ENCODE results near the gene CIC. TPM values are rescaled to one million over a fixed set of nuclear protein-coding genes. Genes with fewer than 3 reads are reported as not detected.

The CIC gene
- total RNA-seq, 1 experiment from 2014 or later, result 54.0 TPM

DNA sequence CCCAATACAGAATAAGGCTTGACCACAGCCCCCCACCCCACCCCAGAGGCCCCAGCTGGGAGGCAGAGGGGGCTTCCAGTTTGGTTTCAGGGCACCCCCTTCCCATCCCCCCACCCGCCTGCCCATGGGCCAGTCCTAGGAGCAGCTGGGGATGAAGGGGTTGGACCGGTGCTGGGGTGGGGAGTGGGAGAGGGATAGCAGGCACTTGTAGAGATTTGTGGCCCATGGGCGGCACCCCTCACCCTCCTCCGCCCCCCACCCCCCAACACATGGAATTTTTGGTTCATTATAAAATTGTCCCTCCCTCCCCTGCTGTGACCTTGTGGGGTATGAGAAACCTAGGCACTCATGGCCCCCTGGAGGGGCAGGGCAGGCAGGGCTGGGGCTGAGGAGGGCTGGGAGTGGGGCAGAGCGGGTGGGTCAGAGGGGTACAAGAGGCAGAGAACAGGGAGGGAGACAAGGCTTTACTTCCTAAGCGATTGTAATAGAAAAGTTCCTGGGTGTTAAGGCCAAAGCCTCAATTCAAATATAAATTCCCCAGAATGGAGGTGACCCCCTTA, 21.3 kb upstream of the CIC start:
- Histone ChIP-seq H2BK15ac (ENCODE audit: low read depth, low read length) (no peak overlapping the region), H4K91ac (ENCODE audit: insufficient read length, low read depth, low read length) (no peak overlapping the region), H3K27me3 (ENCODE audit: insufficient read depth, low read length) (no peaks in the 10 kb centered on the region), H3K4me1 (ENCODE audit: insufficient read depth, low read length) (peaks cover 6% of the 10 kb centered on the region; the same call in 1 of the 2 replicates), H2BK20ac (ENCODE audit: low read depth, low read length, poor library complexity, severe bottlenecking) (no peak overlapping the region), H3K27ac (ENCODE audit: insufficient read length, low read depth, low read length) (no peak overlapping the region), H2BK12ac (ENCODE audit: insufficient read length, low read depth, low read length) (no peak overlapping the region), H3K79me1 (ENCODE audit: insufficient read depth, low read depth, low read length, poor library complexity, severe bottlenecking) (no peaks in the 10 kb centered on the region), H3T11ph (ENCODE audit: low read length) (no peak overlapping the region), H3K4ac (ENCODE audit: low read depth, low read length) (no peak overlapping the region), H3K23ac (ENCODE audit: insufficient read length, low read depth, low read length) (no peak overlapping the region), H3K9me3 (ENCODE audit: control insufficient read depth, low read depth, low read length) (no peaks in the 10 kb centered on the region), H2BK120ac (ENCODE audit: low read depth, low read length, poor library complexity, severe bottlenecking) (no peak overlapping the region), H3K23me2 (ENCODE audit: insufficient read length, low read depth, low read length, poor library complexity, severe bottlenecking) (peaks cover 7% of the 10 kb centered on the region), H3K9ac (ENCODE audit: extremely low read depth, insufficient read length, low read length) (no peak overlapping the region), H3K18ac (ENCODE audit: insufficient read length, low read depth, low read length) (no peak overlapping the region), H3K14ac (ENCODE audit: insufficient read depth, low read length) (no peak overlapping the region), H3K4me2 (ENCODE audit: insufficient read depth, insufficient read length, low read length) (no peak overlapping the region), H4K20me1 (ENCODE audit: control insufficient read depth, insufficient read depth, insufficient read length) (no peaks in the 10 kb centered on the region), H4K8ac (replicated peaks; ENCODE audit: insufficient read length, low read depth, low read length) (no peak overlapping the region), H3K56ac (ENCODE audit: insufficient read length, low read depth, low read length) (no peak overlapping the region), H4K5ac (ENCODE audit: insufficient read length, low read depth, low read length) (no peak overlapping the region), H3K79me2 (ENCODE audit: insufficient read depth, low read length) (peaks cover 3% of the 10 kb centered on the region; the same call in 1 of the 2 replicates), H2AFZ (ENCODE audit: low read length) (no peak overlapping the region), H2BK5ac (ENCODE audit: insufficient read length, low read length) (no peak overlapping the region), H2AK5ac (ENCODE audit: insufficient read length, low read length) (no peak overlapping the region)
- TF ChIP-seq, protein P1, sequence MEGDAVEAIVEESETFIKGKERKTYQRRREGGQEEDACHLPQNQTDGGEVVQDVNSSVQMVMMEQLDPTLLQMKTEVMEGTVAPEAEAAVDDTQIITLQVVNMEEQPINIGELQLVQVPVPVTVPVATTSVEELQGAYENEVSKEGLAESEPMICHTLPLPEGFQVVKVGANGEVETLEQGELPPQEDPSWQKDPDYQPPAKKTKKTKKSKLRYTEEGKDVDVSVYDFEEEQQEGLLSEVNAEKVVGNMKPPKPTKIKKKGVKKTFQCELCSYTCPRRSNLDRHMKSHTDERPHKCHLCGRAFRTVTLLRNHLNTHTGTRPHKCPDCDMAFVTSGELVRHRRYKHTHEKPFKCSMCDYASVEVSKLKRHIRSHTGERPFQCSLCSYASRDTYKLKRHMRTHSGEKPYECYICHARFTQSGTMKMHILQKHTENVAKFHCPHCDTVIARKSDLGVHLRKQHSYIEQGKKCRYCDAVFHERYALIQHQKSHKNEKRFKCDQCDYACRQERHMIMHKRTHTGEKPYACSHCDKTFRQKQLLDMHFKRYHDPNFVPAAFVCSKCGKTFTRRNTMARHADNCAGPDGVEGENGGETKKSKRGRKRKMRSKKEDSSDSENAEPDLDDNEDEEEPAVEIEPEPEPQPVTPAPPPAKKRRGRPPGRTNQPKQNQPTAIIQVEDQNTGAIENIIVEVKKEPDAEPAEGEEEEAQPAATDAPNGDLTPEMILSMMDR (conservative IDR thresholded peaks at IDR 0.05), result no peak
- DNase-seq, result no peak
- H3K9me3 Mint-ChIP-seq, result no peaks in the 10 kb centered on the region
- H3K27me3 Mint-ChIP-seq (ENCODE audit: low read depth), result no peaks in the 10 kb centered on the region; the same call in 1 of the 2 replicates
- peaks cover 5 to 26% (median 18%) of the 10 kb centered on the region in 3 experiments; a peak in 6 of 7 replicates for H3K36me3 Mint-ChIP-seq (ENCODE audit: insufficient read depth in 1 of 3, low read depth in 3 of 3)
- H3K4me3 Mint-ChIP-seq, result no peak overlapping the region
- no peak overlapping the region for H3K27ac Mint-ChIP-seq
- H3K4me1 Mint-ChIP-seq, result peaks cover 35 to 51% of the 10 kb centered on the region in 2 experiments
- no CpG with 5 or more reads among the region's 6 CpGs for WGBS (ENCODE audit: extremely low coverage, insufficient read length, low lambda C conversion rate)
